ENCODE data around the gene SIRT5. TPM values are rescaled to one million over a fixed set of nuclear protein-coding genes. Genes with fewer than 3 reads are reported as not detected.

SIRT5 gene
- polyA plus RNA-seq, 3 donors = 3.3 to 5.0 (median 3.4) TPM

DNA sequence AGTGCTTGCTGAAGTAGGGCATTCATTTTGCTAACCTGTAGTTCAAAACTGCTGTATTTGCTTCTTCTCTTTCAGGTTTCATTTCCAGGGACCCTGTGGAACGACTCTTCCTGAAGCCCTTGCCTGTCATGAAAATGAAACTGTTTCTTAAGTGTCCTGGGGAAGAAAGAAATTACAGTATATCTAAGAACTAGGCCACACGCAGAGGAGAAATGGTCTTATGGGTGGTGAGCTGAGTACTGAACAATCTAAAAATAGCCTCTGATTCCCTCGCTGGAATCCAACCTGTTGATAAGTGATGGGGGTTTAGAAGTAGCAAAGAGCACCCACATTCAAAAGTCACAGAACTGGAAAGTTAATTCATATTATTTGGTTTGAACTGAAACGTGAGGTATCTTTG, 37.3 kb downstream of the SIRT5 start:
- no peak overlapping the region for H3K4me2 ChIP-seq (replicated peaks; ENCODE audit: extremely low read depth, low read length, poor library complexity, severe bottlenecking)
- no peak overlapping the region for H3K4me3 Mint-ChIP-seq
- intact Hi-C loops (cut with micrococcal nuclease) = loop anchor here in 1 of 2 donors (10.0 kb wide), 1 partner anchor 93 kb away; no protein-coding TSS in a partner anchor
- no peaks in the 10 kb centered on the region for H3K27me3 ChIP-seq (ENCODE audit: control insufficient read depth in 2 of 2, insufficient read depth in 2 of 2, low read length in 2 of 2)
- H3K9me3 Mint-ChIP-seq = peaks cover 0 to 3% (median 0%) of the 10 kb centered on the region in 7 donors
- H2AFZ ChIP-seq (ENCODE audit: insufficient read depth, low read depth, low read length, poor library complexity, severe bottlenecking) = peak overlapping the region; percentile 43
- H3K36me3 ChIP-seq (replicated peaks in 1 of 2; ENCODE audit: control insufficient read depth in 1 of 2, insufficient read depth in 2 of 2, low read length in 2 of 2) = peaks cover 0 to 2% of the 10 kb centered on the region in 2 donors
- H3K36me3 Mint-ChIP-seq = peaks cover 0 to 2% of the 10 kb centered on the region in 2 donors
- no peak for DNase-seq
- H3K4me1 Mint-ChIP-seq = peaks cover 37% of the 10 kb centered on the region
- WGBS (ENCODE audit: insufficient coverage) = 0% methylated on average over 1 of the region's 4 CpGs
- no peaks in the 10 kb centered on the region for H3K9me3 ChIP-seq (replicated peaks in 1 of 2; ENCODE audit: control insufficient read depth in 1 of 2, insufficient read depth in 1 of 2, low read length in 2 of 2)
- no peak overlapping the region for H3K4me3 ChIP-seq (replicated peaks in 1 of 3; ENCODE audit: low read depth in 2 of 3, low read length in 3 of 3)
- peak overlapping the region in 4 of 7 donors; percentile 27 to 82 (median 72) for H3K27ac Mint-ChIP-seq
- peaks cover 17 to 36% of the 10 kb centered on the region in 2 donors for H3K4me1 ChIP-seq (ENCODE audit: control insufficient read depth in 1 of 2, insufficient read depth in 2 of 2, low read length in 2 of 2)
- H3K27ac ChIP-seq (ENCODE audit: low read depth in 1 of 2, low read length in 2 of 2) = peak overlapping the region in 1 of 2 donors; percentile 59
- no peak overlapping the region for H3K9ac ChIP-seq (ENCODE audit: insufficient read depth, low read length, poor library complexity, severe bottlenecking)
- TF ChIP-seq, protein P1, sequence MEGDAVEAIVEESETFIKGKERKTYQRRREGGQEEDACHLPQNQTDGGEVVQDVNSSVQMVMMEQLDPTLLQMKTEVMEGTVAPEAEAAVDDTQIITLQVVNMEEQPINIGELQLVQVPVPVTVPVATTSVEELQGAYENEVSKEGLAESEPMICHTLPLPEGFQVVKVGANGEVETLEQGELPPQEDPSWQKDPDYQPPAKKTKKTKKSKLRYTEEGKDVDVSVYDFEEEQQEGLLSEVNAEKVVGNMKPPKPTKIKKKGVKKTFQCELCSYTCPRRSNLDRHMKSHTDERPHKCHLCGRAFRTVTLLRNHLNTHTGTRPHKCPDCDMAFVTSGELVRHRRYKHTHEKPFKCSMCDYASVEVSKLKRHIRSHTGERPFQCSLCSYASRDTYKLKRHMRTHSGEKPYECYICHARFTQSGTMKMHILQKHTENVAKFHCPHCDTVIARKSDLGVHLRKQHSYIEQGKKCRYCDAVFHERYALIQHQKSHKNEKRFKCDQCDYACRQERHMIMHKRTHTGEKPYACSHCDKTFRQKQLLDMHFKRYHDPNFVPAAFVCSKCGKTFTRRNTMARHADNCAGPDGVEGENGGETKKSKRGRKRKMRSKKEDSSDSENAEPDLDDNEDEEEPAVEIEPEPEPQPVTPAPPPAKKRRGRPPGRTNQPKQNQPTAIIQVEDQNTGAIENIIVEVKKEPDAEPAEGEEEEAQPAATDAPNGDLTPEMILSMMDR (IDR thresholded peaks at IDR 0.05) = no peak
- H3K79me2 ChIP-seq (ENCODE audit: insufficient read depth, low read length) = peaks cover 15% of the 10 kb centered on the region
- H3K27me3 Mint-ChIP-seq (ENCODE audit: low read depth in 3 of 3) = no peaks in the 10 kb centered on the region
- peaks cover 13% of the 10 kb centered on the region for H4K20me1 ChIP-seq (ENCODE audit: insufficient read depth, low read length)

- no peaks in the 10 kb centered on the region for H3K9me3 ChIP-seq (replicated peaks in 1 of 2; ENCODE audit: control insufficient read depth in 1 of 2, insufficient read depth in 1 of 2, low read length in 2 of 2)
- H3K4me1 Mint-ChIP-seq = peaks cover 41% of the 10 kb centered on the region
- no peak overlapping the region for H3K4me2 ChIP-seq (replicated peaks; ENCODE audit: extremely low read depth, low read length, poor library complexity, severe bottlenecking)
- no peak overlapping the region for H3K4me3 ChIP-seq (replicated peaks in 1 of 3; ENCODE audit: low read depth in 2 of 3, low read length in 3 of 3)
- 80% methylated on average over 1 of the region's 3 CpGs for WGBS (ENCODE audit: insufficient coverage)
- no peaks in the 10 kb centered on the region for H3K27me3 Mint-ChIP-seq (ENCODE audit: low read depth in 3 of 3)
- H3K9ac ChIP-seq (ENCODE audit: insufficient read depth, low read length, poor library complexity, severe bottlenecking) = no peak overlapping the region
- H3K27ac ChIP-seq (ENCODE audit: low read depth in 1 of 2, low read length in 2 of 2) = no peak overlapping the region
- H4K20me1 ChIP-seq (ENCODE audit: insufficient read depth, low read length) = peaks cover 23% of the 10 kb centered on the region
- no peak overlapping the region for H3K4me3 Mint-ChIP-seq
- no peak for DNase-seq
- no peak overlapping the region for H2AFZ ChIP-seq (ENCODE audit: insufficient read depth, low read depth, low read length, poor library complexity, severe bottlenecking)
- no peak overlapping the region for H3K27ac Mint-ChIP-seq
- H3K79me2 ChIP-seq (ENCODE audit: insufficient read depth, low read length) = peaks cover 24% of the 10 kb centered on the region
- peaks cover 18 to 41% of the 10 kb centered on the region in 2 donors for H3K4me1 ChIP-seq (ENCODE audit: control insufficient read depth in 1 of 2, insufficient read depth in 2 of 2, low read length in 2 of 2)
- peaks cover 8 to 15% of the 10 kb centered on the region in 2 donors for H3K36me3 Mint-ChIP-seq
- TF ChIP-seq, protein P1 (IDR thresholded peaks at IDR 0.05) = no peak
- no peaks in the 10 kb centered on the region for H3K27me3 ChIP-seq (ENCODE audit: control insufficient read depth in 2 of 2, insufficient read depth in 2 of 2, low read length in 2 of 2)
- peaks cover 0 to 3% (median 0%) of the 10 kb centered on the region in 7 donors for H3K9me3 Mint-ChIP-seq
- intact Hi-C loops (cut with micrococcal nuclease) = loop anchor here in 1 of 2 donors (10.0 kb wide), 1 partner anchor 92 kb away; no protein-coding TSS in a partner anchor
- peaks cover 10 to 16% of the 10 kb centered on the region in 2 donors for H3K36me3 ChIP-seq (replicated peaks in 1 of 2; ENCODE audit: control insufficient read depth in 1 of 2, insufficient read depth in 2 of 2, low read length in 2 of 2)
Measured at GRCh38 chr6:13613029-13613594, 38.7 kb downstream of the SIRT5 start.
